WTC11 (cell line): ENCODE results near the gene KCNJ14.

Experiments used
- CREB1 ChIP-seq: sonication (generic); formaldehyde crosslinking; IDR thresholded peaks from 2 replicates; pipeline ENCODE4 v1.8.0; 2023; ENCODE audit warnings: mild to moderate bottlenecking, missing genetic modification reagents
- JUN ChIP-seq: sonication (generic); formaldehyde crosslinking; IDR thresholded peaks from 2 replicates; pipeline ENCODE4 v1.8.0; 2023; ENCODE audit warnings: mild to moderate bottlenecking, missing genetic modification reagents
- NR1H2 ChIP-seq: sonication (generic); formaldehyde crosslinking; IDR thresholded peaks from 2 replicates; pipeline ENCODE4 v1.9.0; 2021; ENCODE audit warnings: mild to moderate bottlenecking, moderate library complexity, missing genetic modification reagents
- NR3C1 ChIP-seq: sonication (generic); formaldehyde crosslinking; conservative IDR thresholded peaks from 2 replicates; pipeline ENCODE4 v1.8.1; 2023; ENCODE audit warnings: low read depth, mild to moderate bottlenecking, missing genetic modification reagents
- SP1 ChIP-seq: sonication (generic); formaldehyde crosslinking; conservative IDR thresholded peaks from 2 replicates; pipeline ENCODE4 v1.8.1; 2022; ENCODE audit warnings: missing genetic modification reagents
- TEAD4 ChIP-seq: sonication (generic); formaldehyde crosslinking; IDR thresholded peaks from 2 replicates; pipeline ENCODE4 v1.8.0; 2022; ENCODE audit warnings: mild to moderate bottlenecking, missing genetic modification reagents
- ZNF396 ChIP-seq: fragments of 250-450 bp; sonication (Bioruptor Pico); IDR thresholded peaks from 2 replicates; pipeline ENCODE4 v1.8.0; 2021; ENCODE audit warnings: mild to moderate bottlenecking, moderate library complexity, borderline replicate concordance
- TF ChIP-seq, protein P1 (sequence below): fragments of 250-450 bp; sonication (Bioruptor Pico); IDR thresholded peaks from 2 replicates; pipeline ENCODE4 v1.9.0; 2021; ENCODE audit warnings: mild to moderate bottlenecking, borderline replicate concordance
- TF ChIP-seq, protein P2 (sequence below): fragments of 200-600 bp; IDR thresholded peaks from 2 replicates; pipeline ENCODE4 v1.8.0; 2022; ENCODE audit warnings: antibody characterized with exemption
- TF ChIP-seq, protein P3 (sequence below): sonication (generic); formaldehyde crosslinking; IDR thresholded peaks from 2 replicates; pipeline ENCODE4 v1.8.1; 2022; ENCODE audit warnings: mild to moderate bottlenecking, missing genetic modification reagents, moderate library complexity, borderline replicate concordance
- TF ChIP-seq, protein P4 (sequence below): sonication (generic); formaldehyde crosslinking; IDR thresholded peaks from 2 replicates; pipeline ENCODE4 v1.8.1; 2022; ENCODE audit warnings: missing genetic modification reagents, borderline replicate concordance
- TF ChIP-seq, protein P5 (sequence below): sonication (generic); formaldehyde crosslinking; IDR thresholded peaks from 2 replicates; pipeline ENCODE4 v1.8.1; 2023; ENCODE audit warnings: mild to moderate bottlenecking, missing genetic modification reagents, moderate library complexity
- TF ChIP-seq, protein P6 (sequence below): sonication (generic); formaldehyde crosslinking; IDR thresholded peaks from 2 replicates; pipeline ENCODE4 v1.8.0; 2022; ENCODE audit warnings: mild to moderate bottlenecking, missing genetic modification reagents

DNA sequence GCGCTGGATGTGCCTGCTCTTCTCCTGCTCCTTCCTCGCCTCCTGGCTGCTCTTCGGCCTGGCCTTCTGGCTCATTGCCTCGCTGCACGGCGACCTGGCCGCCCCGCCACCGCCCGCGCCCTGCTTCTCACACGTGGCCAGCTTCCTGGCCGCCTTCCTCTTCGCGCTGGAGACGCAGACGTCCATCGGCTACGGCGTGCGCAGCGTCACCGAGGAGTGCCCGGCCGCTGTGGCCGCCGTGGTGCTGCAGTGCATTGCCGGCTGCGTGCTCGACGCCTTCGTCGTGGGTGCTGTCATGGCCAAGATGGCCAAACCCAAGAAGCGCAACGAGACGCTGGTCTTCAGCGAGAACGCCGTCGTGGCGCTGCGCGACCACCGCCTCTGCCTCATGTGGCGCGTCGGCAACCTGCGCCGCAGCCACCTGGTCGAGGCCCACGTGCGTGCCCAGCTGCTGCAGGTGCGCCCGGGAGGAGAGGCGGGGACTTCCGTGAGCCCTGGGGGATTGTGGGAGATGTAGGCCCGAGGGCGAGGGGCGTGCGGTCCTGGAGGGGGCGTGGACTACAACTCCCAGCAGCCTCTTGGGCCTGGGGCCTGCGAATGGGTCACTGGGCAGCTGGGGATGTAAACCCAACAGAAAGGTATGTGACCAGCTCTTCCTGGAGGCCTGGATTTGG, 6.7 kb downstream of the KCNJ14 start:
- TF ChIP-seq NR1H2 (CRISPR knock-in tag) (peak; percentile 68; the same call in 1 of the 2 replicates), JUN (CRISPR knock-in tag) (peak; percentile 97; the same call in 1 of the 2 replicates), NR3C1 (CRISPR knock-in tag) (peak; percentile 92; the same call in 1 of the 2 replicates), TEAD4 (CRISPR knock-in tag) (peak; percentile 89; the same call in 1 of the 2 replicates), CREB1 (CRISPR knock-in tag) (peak; percentile 97), SP1 (CRISPR knock-in tag) (peak; percentile 87; the same call in 1 of the 2 replicates), ZNF396 (CRISPR knock-in tag) (no peak)
- TF ChIP-seq, protein P1, sequence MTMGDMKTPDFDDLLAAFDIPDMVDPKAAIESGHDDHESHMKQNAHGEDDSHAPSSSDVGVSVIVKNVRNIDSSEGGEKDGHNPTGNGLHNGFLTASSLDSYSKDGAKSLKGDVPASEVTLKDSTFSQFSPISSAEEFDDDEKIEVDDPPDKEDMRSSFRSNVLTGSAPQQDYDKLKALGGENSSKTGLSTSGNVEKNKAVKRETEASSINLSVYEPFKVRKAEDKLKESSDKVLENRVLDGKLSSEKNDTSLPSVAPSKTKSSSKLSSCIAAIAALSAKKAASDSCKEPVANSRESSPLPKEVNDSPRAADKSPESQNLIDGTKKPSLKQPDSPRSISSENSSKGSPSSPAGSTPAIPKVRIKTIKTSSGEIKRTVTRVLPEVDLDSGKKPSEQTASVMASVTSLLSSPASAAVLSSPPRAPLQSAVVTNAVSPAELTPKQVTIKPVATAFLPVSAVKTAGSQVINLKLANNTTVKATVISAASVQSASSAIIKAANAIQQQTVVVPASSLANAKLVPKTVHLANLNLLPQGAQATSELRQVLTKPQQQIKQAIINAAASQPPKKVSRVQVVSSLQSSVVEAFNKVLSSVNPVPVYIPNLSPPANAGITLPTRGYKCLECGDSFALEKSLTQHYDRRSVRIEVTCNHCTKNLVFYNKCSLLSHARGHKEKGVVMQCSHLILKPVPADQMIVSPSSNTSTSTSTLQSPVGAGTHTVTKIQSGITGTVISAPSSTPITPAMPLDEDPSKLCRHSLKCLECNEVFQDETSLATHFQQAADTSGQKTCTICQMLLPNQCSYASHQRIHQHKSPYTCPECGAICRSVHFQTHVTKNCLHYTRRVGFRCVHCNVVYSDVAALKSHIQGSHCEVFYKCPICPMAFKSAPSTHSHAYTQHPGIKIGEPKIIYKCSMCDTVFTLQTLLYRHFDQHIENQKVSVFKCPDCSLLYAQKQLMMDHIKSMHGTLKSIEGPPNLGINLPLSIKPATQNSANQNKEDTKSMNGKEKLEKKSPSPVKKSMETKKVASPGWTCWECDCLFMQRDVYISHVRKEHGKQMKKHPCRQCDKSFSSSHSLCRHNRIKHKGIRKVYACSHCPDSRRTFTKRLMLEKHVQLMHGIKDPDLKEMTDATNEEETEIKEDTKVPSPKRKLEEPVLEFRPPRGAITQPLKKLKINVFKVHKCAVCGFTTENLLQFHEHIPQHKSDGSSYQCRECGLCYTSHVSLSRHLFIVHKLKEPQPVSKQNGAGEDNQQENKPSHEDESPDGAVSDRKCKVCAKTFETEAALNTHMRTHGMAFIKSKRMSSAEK (CRISPR knock-in tag) = peak; percentile 69; the same call in 1 of the 2 replicates
- TF ChIP-seq, protein P2, sequence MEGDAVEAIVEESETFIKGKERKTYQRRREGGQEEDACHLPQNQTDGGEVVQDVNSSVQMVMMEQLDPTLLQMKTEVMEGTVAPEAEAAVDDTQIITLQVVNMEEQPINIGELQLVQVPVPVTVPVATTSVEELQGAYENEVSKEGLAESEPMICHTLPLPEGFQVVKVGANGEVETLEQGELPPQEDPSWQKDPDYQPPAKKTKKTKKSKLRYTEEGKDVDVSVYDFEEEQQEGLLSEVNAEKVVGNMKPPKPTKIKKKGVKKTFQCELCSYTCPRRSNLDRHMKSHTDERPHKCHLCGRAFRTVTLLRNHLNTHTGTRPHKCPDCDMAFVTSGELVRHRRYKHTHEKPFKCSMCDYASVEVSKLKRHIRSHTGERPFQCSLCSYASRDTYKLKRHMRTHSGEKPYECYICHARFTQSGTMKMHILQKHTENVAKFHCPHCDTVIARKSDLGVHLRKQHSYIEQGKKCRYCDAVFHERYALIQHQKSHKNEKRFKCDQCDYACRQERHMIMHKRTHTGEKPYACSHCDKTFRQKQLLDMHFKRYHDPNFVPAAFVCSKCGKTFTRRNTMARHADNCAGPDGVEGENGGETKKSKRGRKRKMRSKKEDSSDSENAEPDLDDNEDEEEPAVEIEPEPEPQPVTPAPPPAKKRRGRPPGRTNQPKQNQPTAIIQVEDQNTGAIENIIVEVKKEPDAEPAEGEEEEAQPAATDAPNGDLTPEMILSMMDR = no peak
- TF ChIP-seq, protein P3, sequence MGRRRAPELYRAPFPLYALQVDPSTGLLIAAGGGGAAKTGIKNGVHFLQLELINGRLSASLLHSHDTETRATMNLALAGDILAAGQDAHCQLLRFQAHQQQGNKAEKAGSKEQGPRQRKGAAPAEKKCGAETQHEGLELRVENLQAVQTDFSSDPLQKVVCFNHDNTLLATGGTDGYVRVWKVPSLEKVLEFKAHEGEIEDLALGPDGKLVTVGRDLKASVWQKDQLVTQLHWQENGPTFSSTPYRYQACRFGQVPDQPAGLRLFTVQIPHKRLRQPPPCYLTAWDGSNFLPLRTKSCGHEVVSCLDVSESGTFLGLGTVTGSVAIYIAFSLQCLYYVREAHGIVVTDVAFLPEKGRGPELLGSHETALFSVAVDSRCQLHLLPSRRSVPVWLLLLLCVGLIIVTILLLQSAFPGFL (CRISPR knock-in tag) = peak; percentile 93; the same call in 1 of the 2 replicates
- TF ChIP-seq, protein P4, sequence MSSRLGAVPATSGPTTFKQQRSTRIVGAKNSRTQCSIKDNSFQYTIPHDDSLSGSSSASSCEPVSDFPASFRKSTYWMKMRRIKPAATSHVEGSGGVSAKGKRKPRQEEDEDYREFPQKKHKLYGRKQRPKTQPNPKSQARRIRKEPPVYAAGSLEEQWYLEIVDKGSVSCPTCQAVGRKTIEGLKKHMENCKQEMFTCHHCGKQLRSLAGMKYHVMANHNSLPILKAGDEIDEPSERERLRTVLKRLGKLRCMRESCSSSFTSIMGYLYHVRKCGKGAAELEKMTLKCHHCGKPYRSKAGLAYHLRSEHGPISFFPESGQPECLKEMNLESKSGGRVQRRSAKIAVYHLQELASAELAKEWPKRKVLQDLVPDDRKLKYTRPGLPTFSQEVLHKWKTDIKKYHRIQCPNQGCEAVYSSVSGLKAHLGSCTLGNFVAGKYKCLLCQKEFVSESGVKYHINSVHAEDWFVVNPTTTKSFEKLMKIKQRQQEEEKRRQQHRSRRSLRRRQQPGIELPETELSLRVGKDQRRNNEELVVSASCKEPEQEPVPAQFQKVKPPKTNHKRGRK = no peak
- TF ChIP-seq, protein P5, sequence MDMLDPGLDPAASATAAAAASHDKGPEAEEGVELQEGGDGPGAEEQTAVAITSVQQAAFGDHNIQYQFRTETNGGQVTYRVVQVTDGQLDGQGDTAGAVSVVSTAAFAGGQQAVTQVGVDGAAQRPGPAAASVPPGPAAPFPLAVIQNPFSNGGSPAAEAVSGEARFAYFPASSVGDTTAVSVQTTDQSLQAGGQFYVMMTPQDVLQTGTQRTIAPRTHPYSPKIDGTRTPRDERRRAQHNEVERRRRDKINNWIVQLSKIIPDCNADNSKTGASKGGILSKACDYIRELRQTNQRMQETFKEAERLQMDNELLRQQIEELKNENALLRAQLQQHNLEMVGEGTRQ (CRISPR knock-in tag) = peak; percentile 71
- TF ChIP-seq, protein P6, sequence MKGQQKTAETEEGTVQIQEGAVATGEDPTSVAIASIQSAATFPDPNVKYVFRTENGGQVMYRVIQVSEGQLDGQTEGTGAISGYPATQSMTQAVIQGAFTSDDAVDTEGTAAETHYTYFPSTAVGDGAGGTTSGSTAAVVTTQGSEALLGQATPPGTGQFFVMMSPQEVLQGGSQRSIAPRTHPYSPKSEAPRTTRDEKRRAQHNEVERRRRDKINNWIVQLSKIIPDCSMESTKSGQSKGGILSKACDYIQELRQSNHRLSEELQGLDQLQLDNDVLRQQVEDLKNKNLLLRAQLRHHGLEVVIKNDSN (CRISPR knock-in tag) = peak; percentile 87
